ENCODE measurements around the gene HOXB5.

HOXB5 gene

DNA sequence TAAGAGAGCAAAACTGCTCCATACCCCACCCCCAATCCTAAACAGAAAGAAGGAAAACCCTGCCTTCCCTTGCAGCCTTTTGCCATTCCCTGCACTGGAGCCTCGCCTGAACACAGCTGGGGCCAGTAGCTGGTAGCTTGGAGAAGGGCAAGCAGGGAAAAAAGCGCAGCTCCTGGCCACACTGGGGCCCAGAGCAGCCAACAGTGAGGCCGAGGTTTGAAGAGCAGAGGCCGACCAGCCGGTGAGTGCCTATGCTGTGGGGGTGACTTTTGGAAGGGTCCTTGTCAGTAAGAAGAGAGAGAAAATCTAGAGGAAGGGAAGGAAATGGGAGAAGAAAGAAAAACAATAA, 35.8 kb upstream of the HOXB5 start:
- DNase-seq (ENCODE audit: low spot score): no peak

GRCh38 chr17:48628649-48629410, 35.3 kb upstream of the HOXB5 start:
- DNase-seq (ENCODE audit: low spot score): no peak

DNA sequence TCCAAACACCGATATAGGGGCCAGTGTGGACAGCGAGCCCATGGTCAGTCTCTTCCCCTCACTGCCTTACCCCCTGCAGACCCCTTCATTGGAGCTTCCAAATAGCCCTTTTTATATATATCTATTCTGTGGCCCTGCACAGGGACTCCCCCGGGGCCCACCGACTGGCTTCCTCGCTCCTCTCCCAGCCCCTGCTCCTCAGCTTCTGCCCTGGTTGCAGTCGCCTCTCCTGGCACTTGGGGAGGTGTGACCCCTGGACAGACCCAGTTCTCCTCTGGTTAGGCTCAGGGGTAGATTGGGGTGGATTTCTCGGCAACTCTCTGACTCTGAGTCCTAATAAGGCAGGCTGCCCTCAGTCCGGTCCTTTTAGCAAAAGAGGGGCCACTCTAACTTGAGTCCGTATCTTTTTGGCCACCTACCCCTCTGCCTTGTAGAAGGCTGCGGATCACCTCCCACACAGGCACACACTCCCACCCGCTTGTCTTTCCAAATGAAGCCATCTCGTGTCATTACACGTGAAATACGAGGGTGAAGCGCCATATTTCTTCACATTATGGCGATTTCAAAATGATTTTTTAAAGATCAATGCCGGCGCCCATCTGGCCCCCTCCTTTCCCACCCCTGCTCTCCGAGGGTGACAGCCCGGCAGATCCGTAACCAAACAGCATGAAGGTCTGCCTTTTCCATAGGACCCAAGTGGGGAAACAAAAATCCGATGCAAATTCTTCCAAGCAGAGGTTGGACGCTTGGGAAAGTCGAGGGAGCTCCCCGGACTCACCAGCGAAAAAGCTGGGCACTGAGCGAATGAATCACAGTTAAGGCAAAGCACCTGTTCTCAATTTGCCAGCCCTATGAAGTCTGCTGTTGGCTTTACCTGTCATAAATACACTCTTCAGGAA, 34.3 kb upstream of the HOXB5 start:
- DNase-seq (ENCODE audit: low spot score): no peak

GRCh38 chr17:48627118-48627597, 33.6 kb upstream of the HOXB5 start:
- DNase-seq (ENCODE audit: low spot score): no peak

GRCh38 chr17:48626245-48627117, 32.9 kb upstream of the HOXB5 start, which contains the start of gene HOXB9:
HOXB9 (minus strand) TSS chr17:48626358; CDS start chr17:48626269, 89 bp downstream.
- DNase-seq (ENCODE audit: low spot score): no peak

- peak; percentile 65 for DNase-seq (ENCODE audit: low spot score)
These were observed 32.1 kb upstream of the HOXB5 start for GRCh38 chr17:48625495-48626244.

GRCh38 chr17:48624544-48625494, 31.2 kb upstream of the HOXB5 start:
- DNase-seq (ENCODE audit: low spot score): no peak

DNA sequence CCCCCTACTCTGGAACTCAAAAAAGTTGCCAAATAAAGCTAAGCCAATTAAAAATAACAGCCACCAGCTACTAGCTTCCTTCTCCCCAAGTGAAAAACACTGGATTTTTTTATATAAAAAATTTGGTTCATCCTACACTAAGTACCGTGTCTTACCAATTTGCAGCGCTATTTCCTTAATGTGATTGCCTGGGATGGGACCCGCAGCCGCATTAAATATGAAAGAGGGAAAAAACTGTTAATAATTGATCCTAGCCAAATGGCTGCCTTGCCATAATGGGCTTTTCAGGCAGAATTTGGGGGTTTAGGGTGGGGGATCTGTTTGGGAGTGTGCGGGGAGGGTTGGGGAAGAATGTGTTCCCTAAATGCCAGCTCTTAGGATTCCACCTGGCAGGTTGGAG, 30.5 kb upstream of the HOXB5 start:
- DNase-seq (ENCODE audit: low spot score): no peak

- DNase-seq (ENCODE audit: low spot score): no peak
These were observed 30.0 kb upstream of the HOXB5 start for GRCh38 chr17:48623583-48623982.

GRCh38 chr17:48622857-48623256, 29.3 kb upstream of the HOXB5 start:
- no peak for DNase-seq (ENCODE audit: low spot score)

- no peak for DNase-seq (ENCODE audit: low spot score)
These were observed 28.1 kb upstream of the HOXB5 start for GRCh38 chr17:48621410-48622392.

GRCh38 chr17:48620461-48621139, 27.0 kb upstream of the HOXB5 start:
- DNase-seq (ENCODE audit: low spot score): no peak

- DNase-seq (ENCODE audit: low spot score): no peak
These were observed 26.4 kb upstream of the HOXB5 start for GRCh38 chr17:48619826-48620449.

DNA sequence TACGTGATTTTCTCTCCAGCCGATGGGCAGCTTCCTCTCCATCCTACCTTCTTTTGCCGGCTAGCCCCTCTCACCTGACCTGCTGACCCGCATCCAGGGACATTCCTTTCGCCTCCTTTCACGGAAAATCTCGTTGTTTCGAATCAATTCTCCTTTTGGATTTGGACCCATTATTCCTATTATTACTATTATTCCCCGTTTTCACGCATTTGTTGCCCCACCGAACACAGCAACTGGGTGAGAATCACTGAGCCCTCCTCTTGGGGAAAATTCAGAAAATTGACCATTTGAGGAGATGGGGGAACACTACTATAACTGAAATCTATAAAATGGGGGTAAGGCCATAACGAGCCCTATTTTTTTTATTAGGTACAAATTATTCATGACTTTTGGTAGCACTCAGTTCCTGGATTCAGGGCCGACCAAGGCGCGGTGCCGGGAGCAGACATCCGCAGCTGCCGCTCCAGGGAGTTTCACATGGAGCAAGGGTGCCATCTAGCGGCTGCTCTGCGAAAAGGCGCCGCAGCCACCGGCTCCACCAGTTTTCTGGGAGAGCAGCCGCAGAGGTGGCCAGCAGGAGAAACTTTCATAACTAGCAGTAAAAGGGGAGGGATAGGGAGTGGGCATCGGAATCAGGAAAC, 24.8 kb upstream of the HOXB5 start:
- DNase-seq (ENCODE audit: low spot score): peak; percentile 99

DNA sequence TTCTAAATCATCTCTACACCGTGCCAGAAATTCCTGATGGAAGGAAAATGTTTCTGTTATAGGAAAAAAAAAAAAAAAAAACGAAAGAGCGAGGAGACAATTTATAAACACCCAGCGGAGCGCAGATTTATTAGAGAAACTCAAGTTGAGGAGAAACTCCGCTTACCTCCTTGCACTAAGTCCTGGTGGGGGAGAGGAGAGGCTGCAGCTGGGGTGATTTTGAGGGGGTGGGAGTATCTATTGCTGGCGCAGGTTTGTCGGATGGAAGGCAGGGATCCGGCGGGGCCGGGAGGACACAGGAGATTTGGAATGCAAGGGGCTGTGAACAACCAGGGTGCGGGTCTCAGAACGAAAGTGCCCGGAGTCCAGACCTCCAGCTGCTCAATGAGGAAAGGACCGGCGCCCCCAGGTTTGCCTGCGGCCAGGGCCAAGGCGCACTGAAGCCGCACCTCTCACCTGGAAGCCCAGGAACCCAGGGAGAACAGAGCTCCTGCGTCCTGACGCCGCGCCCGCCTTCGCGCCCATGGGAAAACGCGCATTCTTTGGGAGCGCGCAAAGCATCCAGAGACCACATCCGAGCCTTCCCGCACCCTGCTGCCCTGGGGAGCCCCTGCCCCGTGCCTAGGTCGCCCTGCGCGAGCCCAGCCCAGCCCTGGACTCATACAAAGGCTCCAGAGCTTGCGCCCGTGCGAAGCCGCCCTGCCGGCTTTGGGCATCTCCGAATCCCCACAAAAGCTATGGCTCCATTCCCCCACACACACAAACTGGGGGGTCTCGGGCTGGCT, 24.1 kb upstream of the HOXB5 start:
- DNase-seq (ENCODE audit: low spot score): no peak

GRCh38 chr17:48616717-48617470, 23.3 kb upstream of the HOXB5 start:
- DNase-seq (ENCODE audit: low spot score): no peak

Data from HuH-7.5 (cell line).